Activated T-cell treated with anti-CD3 and anti-CD28 coated beads, Interleukin-2, amount 50 U/mL, for 4 hours (primary cell): ENCODE measurements around the gene CMYA5. TPM values are rescaled to one million over a fixed set of nuclear protein-coding genes. Genes with fewer than 3 reads are reported as not detected.
A peak's percentile ranks its signal among the peaks of the same experiment; 100 is the strongest.

Experiments
- ATAC-seq, 2 donors: fragments of 200-7000 bp; cut with Tn5 transposase; one replicate each; pipeline ENCODE4 v1.10.0; 2021
- DNase-seq: peaks from one replicate; pipeline ENCODE4 v3.0.0-alpha.2; 2020
- H3K27me3 Mint-ChIP-seq: one replicate; pipeline ENCODE4 v1.8.0; 2021; ENCODE audit warnings: low read depth, mixed read lengths
- H3K36me3 Mint-ChIP-seq: one replicate; pipeline ENCODE4 v1.8.0; 2022; ENCODE audit warnings: mixed read lengths; ENCODE audit not compliant: insufficient read depth
- H3K4me1 Mint-ChIP-seq: one replicate; pipeline ENCODE4 v1.8.0; 2021; ENCODE audit warnings: low read depth, mixed read lengths
- H3K4me3 Mint-ChIP-seq: one replicate; pipeline ENCODE4 v1.8.0; 2021; ENCODE audit warnings: mild to moderate bottlenecking, moderate library complexity, mixed read lengths
- H3K9me3 Mint-ChIP-seq: one replicate; pipeline ENCODE4 v1.8.0; 2021; ENCODE audit warnings: mixed read lengths
- total RNA-seq, 3 donors: library from RNA; stranded (reverse); gene quantifications; one replicate each; pipeline ENCODE4 v1.2.1, GENCODE V29; 2021

Gene CMYA5
- total RNA-seq, 3 donors from 2014 or later = 0.10 to 0.22 (median 0.11) TPM

DNA sequence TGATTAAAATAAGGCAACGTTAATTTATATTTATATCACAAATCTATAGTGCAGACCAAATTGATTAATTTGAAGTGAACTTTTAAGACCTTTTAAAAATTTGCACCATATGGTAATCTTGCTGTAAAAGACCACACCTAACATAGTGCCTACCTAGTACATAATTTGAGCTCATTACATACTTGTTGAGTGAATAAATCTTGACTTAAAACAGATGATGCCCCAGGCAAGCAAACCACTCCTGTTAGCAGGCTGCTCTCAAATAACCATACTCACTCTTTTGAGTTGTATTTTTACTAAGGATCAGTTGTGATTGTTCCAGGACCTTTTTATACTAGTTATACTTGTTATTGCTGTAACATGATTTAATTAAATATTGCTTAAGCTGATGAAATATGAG is 27.2 kb downstream of the CMYA5 start:
- H3K27me3 Mint-ChIP-seq = no peaks in the 10 kb centered on the region
- H3K4me3 Mint-ChIP-seq = no peak overlapping the region
- ATAC-seq (no peak), DNase-seq (no peak)
- no peaks in the 10 kb centered on the region for H3K36me3 Mint-ChIP-seq
- no peaks in the 10 kb centered on the region for H3K4me1 Mint-ChIP-seq
- H3K9me3 Mint-ChIP-seq = peaks cover 12% of the 10 kb centered on the region

DNA sequence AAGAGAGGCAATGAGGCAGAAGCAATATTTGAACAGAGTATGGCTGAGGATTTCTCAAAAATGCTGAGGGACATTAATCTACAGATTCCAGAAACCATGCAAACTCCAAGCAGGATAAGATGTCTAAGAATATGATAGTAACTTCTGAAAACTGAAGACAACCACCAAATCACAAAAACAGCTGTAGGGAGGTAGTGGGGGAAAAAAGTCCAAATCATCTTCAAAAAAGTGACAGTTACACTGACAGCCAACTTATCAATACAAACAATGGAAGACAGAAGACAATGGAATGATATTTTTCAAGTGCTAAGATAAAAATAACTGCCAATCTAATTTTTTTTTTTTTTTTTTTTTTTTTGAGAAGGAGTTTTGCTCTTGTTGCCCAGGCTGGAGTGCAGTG is 30.5 kb downstream of the CMYA5 start:
- ATAC-seq = no peak
- Mint-ChIP-seq H3K4me1 (no peaks in the 10 kb centered on the region), H3K36me3 (no peaks in the 10 kb centered on the region)

GRCh38 chr5:79727451-79728355 is 38.1 kb downstream of the CMYA5 start:
- Mint-ChIP-seq H3K27me3 (peaks cover 43% of the 10 kb centered on the region), H3K36me3 (no peaks in the 10 kb centered on the region), H3K4me1 (peaks cover 23% of the 10 kb centered on the region), H3K4me3 (no peak overlapping the region), H3K9me3 (no peaks in the 10 kb centered on the region)
- ATAC-seq (no peak), DNase-seq (no peak)

More for the DNA sequence above, 30.5 kb downstream of the CMYA5 start:
- Mint-ChIP-seq H3K27me3 (peaks cover 2% of the 10 kb centered on the region), H3K4me3 (no peak overlapping the region), H3K9me3 (peaks cover 12% of the 10 kb centered on the region)
- no peak for DNase-seq

DNA sequence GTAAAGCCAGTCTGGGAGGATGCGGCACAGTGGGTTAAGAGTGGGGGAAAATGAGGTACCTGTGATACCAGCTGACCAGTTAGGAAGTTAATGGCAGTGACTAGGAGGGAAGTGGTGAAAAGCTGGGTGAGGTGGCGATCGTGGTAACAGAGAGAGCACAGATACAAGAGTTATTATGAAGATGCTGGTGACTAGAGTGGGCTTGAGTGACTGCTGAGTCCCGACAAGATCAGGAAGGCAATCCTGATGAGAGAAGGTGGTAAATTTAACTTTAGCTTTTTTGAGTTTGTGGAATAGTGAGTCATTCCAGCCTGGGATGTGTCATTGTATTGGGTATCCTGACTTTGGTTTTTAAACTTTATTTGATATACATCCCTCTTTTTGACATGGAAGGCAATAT is 38.8 kb downstream of the CMYA5 start:
- ATAC-seq = no peak
- peaks cover 48% of the 10 kb centered on the region for H3K27me3 Mint-ChIP-seq
- DNase-seq = no peak
- H3K36me3 Mint-ChIP-seq = no peaks in the 10 kb centered on the region
- no peaks in the 10 kb centered on the region for H3K9me3 Mint-ChIP-seq
- no peak overlapping the region for H3K4me3 Mint-ChIP-seq
- peaks cover 29% of the 10 kb centered on the region for H3K4me1 Mint-ChIP-seq

GRCh38 chr5:79729679-79730078 is 40.0 kb downstream of the CMYA5 start:
- ATAC-seq (no peak), DNase-seq (no peak)
- no peaks in the 10 kb centered on the region for H3K36me3 Mint-ChIP-seq
- H3K27me3 Mint-ChIP-seq = peaks cover 48% of the 10 kb centered on the region
- H3K4me1 Mint-ChIP-seq = peaks cover 31% of the 10 kb centered on the region
- no peaks in the 10 kb centered on the region for H3K9me3 Mint-ChIP-seq
- no peak overlapping the region for H3K4me3 Mint-ChIP-seq

DNA sequence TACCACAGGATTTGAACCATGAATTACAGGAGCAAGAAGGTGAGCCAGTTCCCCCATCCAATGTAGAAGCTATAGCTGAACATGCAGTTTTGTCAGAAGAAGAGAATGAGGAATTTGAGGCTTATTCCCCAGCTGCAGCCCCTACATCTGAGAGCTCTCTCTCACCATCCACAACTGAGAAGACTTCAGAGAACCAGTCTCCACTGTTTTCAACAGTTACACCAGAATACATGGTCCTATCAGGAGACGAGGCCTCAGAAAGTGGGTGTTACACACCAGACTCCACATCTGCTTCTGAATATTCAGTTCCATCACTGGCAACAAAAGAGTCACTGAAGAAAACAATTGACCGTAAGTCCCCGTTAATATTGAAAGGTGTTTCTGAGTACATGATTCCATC is 40.9 kb downstream of the CMYA5 start:
- Mint-ChIP-seq H3K4me3 (no peak overlapping the region), H3K36me3 (no peaks in the 10 kb centered on the region), H3K4me1 (peaks cover 38% of the 10 kb centered on the region), H3K27me3 (peaks cover 49% of the 10 kb centered on the region), H3K9me3 (no peaks in the 10 kb centered on the region)
- DNase-seq (no peak), ATAC-seq (no peak)

DNA sequence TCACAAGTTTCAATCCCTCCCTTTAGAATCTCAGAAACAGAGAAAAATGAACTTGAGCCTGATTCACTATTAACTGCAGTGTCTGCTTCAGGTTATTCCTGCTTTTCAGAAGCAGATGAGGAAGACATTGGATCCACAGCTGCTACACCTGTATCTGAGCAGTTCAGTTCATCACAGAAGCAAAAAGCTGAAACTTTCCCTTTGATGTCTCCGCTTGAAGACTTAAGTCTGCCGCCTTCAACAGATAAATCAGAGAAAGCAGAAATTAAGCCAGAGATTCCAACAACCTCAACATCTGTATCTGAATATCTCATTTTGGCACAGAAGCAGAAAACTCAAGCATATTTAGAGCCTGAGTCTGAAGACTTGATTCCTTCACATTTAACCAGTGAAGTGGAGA is 42.1 kb downstream of the CMYA5 start:
- H3K4me1 Mint-ChIP-seq = peaks cover 50% of the 10 kb centered on the region
- peaks cover 50% of the 10 kb centered on the region for H3K27me3 Mint-ChIP-seq
- no peak overlapping the region for H3K4me3 Mint-ChIP-seq
- ATAC-seq (no peak), DNase-seq (no peak)
- H3K9me3 Mint-ChIP-seq = no peaks in the 10 kb centered on the region
- no peaks in the 10 kb centered on the region for H3K36me3 Mint-ChIP-seq

- DNase-seq = no peak
- ATAC-seq = peak; percentile 64 to 67
- H3K36me3 Mint-ChIP-seq = no peaks in the 10 kb centered on the region
- H3K4me1 Mint-ChIP-seq = peaks cover 55% of the 10 kb centered on the region
- peak overlapping the region; percentile 75 for H3K4me3 Mint-ChIP-seq
- no peaks in the 10 kb centered on the region for H3K9me3 Mint-ChIP-seq
- peaks cover 13% of the 10 kb centered on the region for H3K27me3 Mint-ChIP-seq
Measured at GRCh38 chr5:79736528-79737514, 47.2 kb downstream of the CMYA5 start.

- no peak for ATAC-seq
- DNase-seq = no peak
- Mint-ChIP-seq H3K4me3 (no peak overlapping the region), H3K9me3 (no peaks in the 10 kb centered on the region), H3K27me3 (peaks cover 5% of the 10 kb centered on the region), H3K4me1 (peaks cover 40% of the 10 kb centered on the region), H3K36me3 (no peaks in the 10 kb centered on the region)
Measured at GRCh38 chr5:79738349-79738748, 48.7 kb downstream of the CMYA5 start.

- DNase-seq (no peak), ATAC-seq (no peak)
- Mint-ChIP-seq H3K36me3 (no peaks in the 10 kb centered on the region), H3K4me1 (peaks cover 10% of the 10 kb centered on the region), H3K4me3 (no peak overlapping the region), H3K9me3 (no peaks in the 10 kb centered on the region), H3K27me3 (peaks cover 11% of the 10 kb centered on the region)
Measured at GRCh38 chr5:79742549-79743136, 53.0 kb downstream of the CMYA5 start.

DNA sequence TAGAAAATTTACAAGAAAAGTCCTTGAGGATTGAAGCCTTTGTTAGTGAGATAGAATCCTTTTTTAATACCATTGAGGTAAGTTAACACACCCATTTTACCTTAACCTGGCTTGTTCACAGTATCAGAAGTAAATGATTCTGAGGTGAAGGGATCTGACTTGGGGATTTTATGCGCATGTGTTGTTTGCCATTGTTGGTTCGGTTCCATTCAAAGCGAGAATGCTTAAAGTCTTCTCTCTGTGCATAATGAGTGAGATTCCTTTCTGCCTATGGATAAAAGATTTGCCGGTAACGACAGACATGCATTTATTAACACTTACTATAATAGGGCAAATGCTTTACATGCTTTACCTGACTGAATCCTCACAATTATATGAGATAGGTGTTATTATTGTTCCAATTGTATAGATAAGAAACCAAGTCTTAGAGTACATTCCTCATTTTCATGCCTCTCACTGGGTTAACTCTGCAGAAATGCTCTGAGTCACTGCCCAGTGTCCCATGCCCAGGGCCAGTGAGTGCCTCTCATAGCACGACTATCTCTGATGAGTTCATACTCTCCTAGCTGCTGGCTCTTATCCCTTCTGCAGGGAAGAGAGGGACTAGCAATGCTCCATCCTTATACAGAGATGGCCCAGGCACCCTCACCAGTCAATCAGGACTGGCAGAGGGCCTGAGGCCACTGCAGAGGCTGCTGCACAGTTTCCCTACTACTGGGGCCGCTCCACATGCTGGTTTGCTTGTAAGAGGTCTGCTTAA is 54.4 kb downstream of the CMYA5 start:
- no peak for DNase-seq
- H3K4me1 Mint-ChIP-seq = no peaks in the 10 kb centered on the region
- no peaks in the 10 kb centered on the region for H3K9me3 Mint-ChIP-seq
- peaks cover 15% of the 10 kb centered on the region for H3K27me3 Mint-ChIP-seq
- H3K36me3 Mint-ChIP-seq = no peaks in the 10 kb centered on the region
- no peak overlapping the region for H3K4me3 Mint-ChIP-seq
- ATAC-seq = no peak

GRCh38 chr5:79745255-79745654 is 55.6 kb downstream of the CMYA5 start:
- Mint-ChIP-seq H3K36me3 (no peaks in the 10 kb centered on the region), H3K9me3 (no peaks in the 10 kb centered on the region), H3K4me3 (no peak overlapping the region), H3K4me1 (no peaks in the 10 kb centered on the region), H3K27me3 (peaks cover 15% of the 10 kb centered on the region)
- ATAC-seq = no peak
- DNase-seq = no peak

GRCh38 chr5:79746642-79747569 is 57.3 kb downstream of the CMYA5 start:
- Mint-ChIP-seq H3K4me3 (no peak overlapping the region), H3K36me3 (no peaks in the 10 kb centered on the region), H3K9me3 (no peaks in the 10 kb centered on the region), H3K27me3 (peaks cover 18% of the 10 kb centered on the region), H3K4me1 (no peaks in the 10 kb centered on the region)
- DNase-seq = no peak
- ATAC-seq = no peak
